Mesenchymal stem cell (in vitro differentiated cells and primary cell): Measurements from ENCODE around the gene RTN4IP1.

Experiments
- DNase-seq: peaks from one replicate; pipeline ENCODE4 v3.0.0-alpha.2; 2013
- H2AFZ ChIP-seq: one replicate; pipeline ENCODE4 v1.6.1; 2013; ENCODE audit warnings: low read depth, mild to moderate bottlenecking, control low read depth, inconsistent platforms, low read length, moderate library complexity
- H2AK5ac ChIP-seq: 2 replicates; pipeline ENCODE4 v1.6.1; 2013; ENCODE audit warnings: low read length, moderate library complexity, mild to moderate bottlenecking, inconsistent platforms; ENCODE audit not compliant: severe bottlenecking
- H2BK120ac ChIP-seq: one replicate; pipeline ENCODE4 v1.6.1; 2013; ENCODE audit warnings: low read depth, mild to moderate bottlenecking, inconsistent platforms, low read length, moderate library complexity
- H2BK12ac ChIP-seq, 2 experiments: one replicate each; pipeline ENCODE4 v1.6.1; 2013; ENCODE audit warnings: inconsistent platforms in 2 of 2, low read length in 2 of 2, mild to moderate bottlenecking in 2 of 2, moderate library complexity in 2 of 2, control low read depth in 1 of 2
- H2BK15ac ChIP-seq: one replicate; pipeline ENCODE4 v1.6.1; 2013; ENCODE audit warnings: mild to moderate bottlenecking, low read depth, inconsistent platforms; ENCODE audit not compliant: poor library complexity, severe bottlenecking
- H2BK5ac ChIP-seq: 2 replicates; pipeline ENCODE4 v1.6.1; 2013; ENCODE audit warnings: low read depth, mild to moderate bottlenecking, low read length, control low read depth, inconsistent platforms; ENCODE audit not compliant: poor library complexity, severe bottlenecking
- H3K14ac ChIP-seq, 2 experiments: one replicate each; pipeline ENCODE4 v1.6.1; 2013; ENCODE audit warnings: inconsistent platforms in 2 of 2, low read length in 2 of 2, control low read depth in 1 of 2, mild to moderate bottlenecking in 1 of 2, moderate library complexity in 1 of 2
- H3K18ac ChIP-seq, 2 experiments: one replicate each; pipeline ENCODE4 v1.6.1; 2013; ENCODE audit warnings: inconsistent platforms in 2 of 2, low read length in 2 of 2, control low read depth in 1 of 2, low read depth in 1 of 2, mild to moderate bottlenecking in 1 of 2
- H3K23ac ChIP-seq, 2 experiments: one replicate each; pipeline ENCODE4 v1.6.1; 2013; ENCODE audit warnings: inconsistent platforms in 2 of 2, low read length in 2 of 2, mild to moderate bottlenecking in 2 of 2, moderate library complexity in 2 of 2, control low read depth in 1 of 2
- H3K27ac ChIP-seq: 2 replicates; pipeline ENCODE4 v1.5.1; 2013; ENCODE audit warnings: mild to moderate bottlenecking, moderate library complexity, low read length, control low read depth, inconsistent platforms; ENCODE audit not compliant: poor library complexity, severe bottlenecking
- H3K27me3 ChIP-seq, 2 experiments: 2 replicates each; pipeline versions ENCODE4 v1.6.1 to v1.7.0; 2013; ENCODE audit warnings: low read length in 2 of 2, mild to moderate bottlenecking in 2 of 2, moderate library complexity in 2 of 2, control low read depth in 1 of 2, inconsistent platforms in 1 of 2; ENCODE audit not compliant: control insufficient read depth in 1 of 2, insufficient read depth in 1 of 2
- H3K36me3 ChIP-seq, 2 experiments: 2 replicates each; pipeline versions ENCODE4 v1.6.1 to v1.7.0; 2013; ENCODE audit warnings: low read length in 2 of 2, control low read depth in 1 of 2, inconsistent platforms in 1 of 2, low read depth in 1 of 2, mild to moderate bottlenecking in 1 of 2; ENCODE audit not compliant: insufficient read depth in 2 of 2, control insufficient read depth in 1 of 2
- H3K4ac ChIP-seq, 2 experiments: one replicate each; pipeline ENCODE4 v1.6.1; 2013; ENCODE audit warnings: inconsistent platforms in 2 of 2, low read length in 2 of 2, mild to moderate bottlenecking in 2 of 2, moderate library complexity in 2 of 2, control low read depth in 1 of 2, low read depth in 1 of 2
- H3K4me1 ChIP-seq: 2 replicates; pipeline ENCODE4 v1.6.1; 2013; ENCODE audit warnings: low read depth, low read length, control low read depth; ENCODE audit not compliant: control insufficient read depth, insufficient read depth
- H3K4me2 ChIP-seq: 2 replicates; pipeline ENCODE4 v1.6.1; 2013; ENCODE audit warnings: low read length, mild to moderate bottlenecking, inconsistent platforms; ENCODE audit not compliant: poor library complexity, severe bottlenecking
- H3K4me3 ChIP-seq, 2 experiments: 2 replicates each; pipeline versions ENCODE4 v1.5.1 to v1.7.0; 2013; ENCODE audit warnings: low read length in 2 of 2, mild to moderate bottlenecking in 2 of 2, control low read depth in 1 of 2, low read depth in 1 of 2; ENCODE audit not compliant: insufficient read depth in 1 of 2
- H3K79me1 ChIP-seq: replicated peaks from 2 replicates; pipeline ENCODE4 v1.6.1; 2013; ENCODE audit warnings: mild to moderate bottlenecking, control low read depth, low read length, inconsistent platforms; ENCODE audit not compliant: poor library complexity, severe bottlenecking
- H3K9ac ChIP-seq: 2 replicates; pipeline ENCODE4 v1.7.0; 2013; ENCODE audit warnings: mild to moderate bottlenecking, low read length, moderate library complexity
- H3K9me3 ChIP-seq: 2 replicates; pipeline ENCODE4 v1.7.0; 2013; ENCODE audit warnings: mild to moderate bottlenecking, low read length; ENCODE audit not compliant: control insufficient read depth
- H4K8ac ChIP-seq: one replicate; pipeline ENCODE4 v1.6.1; 2013; ENCODE audit warnings: inconsistent platforms, mild to moderate bottlenecking, low read length, moderate library complexity
- H4K91ac ChIP-seq: one replicate; pipeline ENCODE4 v1.6.1; 2013; ENCODE audit warnings: mild to moderate bottlenecking, low read length, inconsistent platforms
- WGBS: methylation state at CpG from one replicate; pipeline ENCODE4 v1.1.7; 2013; ENCODE audit warnings: mixed read lengths; 5-methylcytosine and 5-hydroxymethylcytosine counted together

RTN4IP1 gene

GRCh38 chr6:106670236-106670635, 40.9 kb upstream of the RTN4IP1 start:
- 100% methylated on average over 6 of the region's 6 CpGs for WGBS
- H2BK5ac ChIP-seq = no peak overlapping the region
- no peaks in the 10 kb centered on the region for H3K79me1 ChIP-seq

DNA sequence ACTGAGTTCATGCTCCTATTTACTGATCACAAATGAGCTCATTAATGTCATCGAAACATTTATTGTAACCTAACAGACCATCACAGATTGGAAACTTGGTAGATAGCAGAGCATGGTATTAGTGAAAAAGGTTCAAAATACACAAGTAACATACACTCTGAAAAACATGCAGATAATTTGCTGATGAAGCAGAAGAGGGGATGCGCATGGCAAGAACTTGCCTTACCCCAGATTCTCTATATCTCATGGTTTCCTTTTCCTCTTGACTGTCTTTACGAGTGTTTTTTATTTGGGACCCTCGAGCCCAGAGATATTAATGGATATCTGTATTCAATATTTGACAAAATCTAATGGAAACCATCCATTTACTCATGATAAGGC, 37.7 kb upstream of the RTN4IP1 start:
- WGBS = no CpG with 5 or more reads among the region's 4 CpGs
- no peak overlapping the region for H3K4me2 ChIP-seq

More at GRCh38 chr6:106670236-106670635, 40.9 kb upstream of the RTN4IP1 start:
- no peak overlapping the region for H3K4ac ChIP-seq
- no peak overlapping the region for H3K4me3 ChIP-seq
- no peak overlapping the region for H3K4me2 ChIP-seq
- H3K14ac ChIP-seq = no peak overlapping the region
- no peak overlapping the region for H4K91ac ChIP-seq
- H3K27me3 ChIP-seq = no peaks in the 10 kb centered on the region
- H3K23ac ChIP-seq = no peak overlapping the region
- no peak overlapping the region for H2BK15ac ChIP-seq
- no peak for DNase-seq
- H2AFZ ChIP-seq = no peak overlapping the region
- H3K36me3 ChIP-seq = peaks cover 0 to 18% of the 10 kb centered on the region in 2 experiments
- H3K18ac ChIP-seq = no peak overlapping the region
- H2AK5ac ChIP-seq = no peak overlapping the region
- H3K9me3 ChIP-seq = no peaks in the 10 kb centered on the region
- H4K8ac ChIP-seq = no peak overlapping the region
- H3K27ac ChIP-seq = no peak overlapping the region
- no peaks in the 10 kb centered on the region for H3K4me1 ChIP-seq
- H3K9ac ChIP-seq = no peak overlapping the region
- no peak overlapping the region for H2BK12ac ChIP-seq
- H2BK120ac ChIP-seq = no peak overlapping the region

GRCh38 chr6:106666282-106667021, 37.2 kb upstream of the RTN4IP1 start:
- DNase-seq = no peak
- H3K4me3 ChIP-seq = no peak overlapping the region
- H4K8ac ChIP-seq = no peak overlapping the region
- H2AK5ac ChIP-seq = no peak overlapping the region
- H2AFZ ChIP-seq = no peak overlapping the region
- no peak overlapping the region for H2BK15ac ChIP-seq
- H4K91ac ChIP-seq = no peak overlapping the region
- H3K18ac ChIP-seq = no peak overlapping the region
- H3K9ac ChIP-seq = no peak overlapping the region
- H3K4ac ChIP-seq = no peak overlapping the region
- H2BK12ac ChIP-seq = no peak overlapping the region
- H3K23ac ChIP-seq = no peak overlapping the region
- H2BK5ac ChIP-seq = no peak overlapping the region
- H3K4me2 ChIP-seq = no peak overlapping the region
- no peaks in the 10 kb centered on the region for H3K9me3 ChIP-seq
- no peak overlapping the region for H2BK120ac ChIP-seq
- H3K27ac ChIP-seq = no peak overlapping the region
- no peak overlapping the region for H3K14ac ChIP-seq
- H3K79me1 ChIP-seq = no peaks in the 10 kb centered on the region
- no peaks in the 10 kb centered on the region for H3K4me1 ChIP-seq
- no peaks in the 10 kb centered on the region for H3K27me3 ChIP-seq
- 84% methylated on average over 5 of the region's 6 CpGs for WGBS
- peaks cover 4 to 50% of the 10 kb centered on the region in 2 experiments for H3K36me3 ChIP-seq

More for the DNA sequence above, 37.7 kb upstream of the RTN4IP1 start:
- H2AK5ac ChIP-seq = no peak overlapping the region
- H2BK120ac ChIP-seq = no peak overlapping the region
- no peak overlapping the region for H2BK12ac ChIP-seq
- H3K14ac ChIP-seq = no peak overlapping the region
- no peak overlapping the region for H3K4ac ChIP-seq
- H3K9me3 ChIP-seq = no peaks in the 10 kb centered on the region
- H3K9ac ChIP-seq = no peak overlapping the region
- no peak overlapping the region for H3K4me3 ChIP-seq
- peaks cover 4 to 50% of the 10 kb centered on the region in 2 experiments for H3K36me3 ChIP-seq
- H2BK5ac ChIP-seq = no peak overlapping the region
- H3K4me1 ChIP-seq = no peaks in the 10 kb centered on the region
- H3K23ac ChIP-seq = no peak overlapping the region
- H4K91ac ChIP-seq = no peak overlapping the region
- no peak overlapping the region for H3K18ac ChIP-seq
- no peak for DNase-seq
- H2BK15ac ChIP-seq = no peak overlapping the region
- no peaks in the 10 kb centered on the region for H3K79me1 ChIP-seq
- no peak overlapping the region for H4K8ac ChIP-seq
- H2AFZ ChIP-seq = no peak overlapping the region
- H3K27ac ChIP-seq = no peak overlapping the region
- H3K27me3 ChIP-seq = no peaks in the 10 kb centered on the region

DNA sequence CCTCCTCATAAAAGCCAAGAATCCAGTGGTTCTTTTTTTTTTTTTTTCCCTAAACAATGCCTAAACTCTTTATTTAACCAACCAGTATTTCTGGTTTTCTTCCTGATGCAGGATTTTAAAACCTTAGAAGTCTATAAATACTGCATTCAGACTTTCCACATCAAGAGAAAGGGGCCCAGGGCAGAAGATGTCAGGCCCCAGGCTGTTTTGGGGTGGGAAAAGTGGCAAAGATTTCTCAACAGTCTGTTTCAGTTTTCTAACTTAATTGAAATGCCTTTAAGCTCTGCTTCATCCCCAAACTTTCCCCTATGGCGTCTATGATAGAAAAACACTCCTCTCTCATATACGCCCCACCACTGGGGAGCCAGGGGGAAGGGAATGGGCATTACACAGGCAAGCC, 33.2 kb upstream of the RTN4IP1 start:
- H2BK12ac ChIP-seq = no peak overlapping the region
- WGBS = 89% methylated on average over 2 of the region's 2 CpGs
- H3K79me1 ChIP-seq = peaks cover 5% of the 10 kb centered on the region
- H3K27me3 ChIP-seq = no peaks in the 10 kb centered on the region
- no peak overlapping the region for H3K4ac ChIP-seq
- H4K91ac ChIP-seq = no peak overlapping the region
- H4K8ac ChIP-seq = no peak overlapping the region
- peaks cover 19 to 86% of the 10 kb centered on the region in 2 experiments for H3K36me3 ChIP-seq
- no peaks in the 10 kb centered on the region for H3K4me1 ChIP-seq
- no peak overlapping the region for H3K23ac ChIP-seq
- H3K9ac ChIP-seq = no peak overlapping the region
- no peak overlapping the region for H2BK120ac ChIP-seq
- no peak for DNase-seq
- H2BK5ac ChIP-seq = no peak overlapping the region
- no peak overlapping the region for H3K4me3 ChIP-seq
- H2BK15ac ChIP-seq = no peak overlapping the region
- no peak overlapping the region for H2AFZ ChIP-seq
- no peak overlapping the region for H3K14ac ChIP-seq
- H3K27ac ChIP-seq = no peak overlapping the region
- H3K9me3 ChIP-seq = peaks cover 31% of the 10 kb centered on the region
- no peak overlapping the region for H3K18ac ChIP-seq
- H3K4me2 ChIP-seq = no peak overlapping the region
- no peak overlapping the region for H2AK5ac ChIP-seq
